K562 (cell line): Measurements from ENCODE around the gene PGPEP1. TPM values are rescaled to one million over a fixed set of nuclear protein-coding genes. Genes with fewer than 3 reads are reported as not detected.
A peak's percentile ranks its signal among the peaks of the same experiment; 100 is the strongest.

ENCODE experiments used
- CCNT2 ChIP-seq: IDR thresholded peaks from 2 replicates; pipeline ENCODE4 v1.6.1; 2011; ENCODE audit warnings: borderline replicate concordance, low read depth, mild to moderate bottlenecking, moderate library complexity, mixed read lengths, low read length; ENCODE audit not compliant: insufficient read length; ENCODE audit errors: extremely low read depth
- CREM ChIP-seq: IDR thresholded peaks from 2 replicates; pipeline ENCODE4 v1.6.1; 2014; ENCODE audit warnings: antibody characterized with exemption, low read depth
- CTBP1 ChIP-seq: fragments of 450-650 bp; IDR thresholded peaks from 2 replicates; pipeline ENCODE4 v1.6.1; 2016; ENCODE audit warnings: borderline replicate concordance
- CTCFL ChIP-seq: IDR thresholded peaks from 2 replicates; pipeline ENCODE4 v1.6.1; 2011; ENCODE audit warnings: borderline replicate concordance, low read depth, mild to moderate bottlenecking, moderate library complexity, low read length; ENCODE audit not compliant: insufficient read depth, poor library complexity, severe bottlenecking
- ELF1 ChIP-seq: fragments of 200-800 bp; sonication (Bioruptor generic); IDR thresholded peaks from 2 replicates; pipeline ENCODE4 v1.6.1; 2016; ENCODE audit warnings: missing genetic modification characterization, missing compliant biosample characterization
- EP300 ChIP-seq: IDR thresholded peaks from 2 replicates; pipeline ENCODE4 v1.6.1; 2012; ENCODE audit warnings: low read length, improper control_type of control experiment
- ESRRA ChIP-seq: fragments of 450-650 bp; IDR thresholded peaks from 2 replicates; pipeline ENCODE4 v1.6.1; 2014; ENCODE audit warnings: low read depth, mild to moderate bottlenecking, moderate library complexity, borderline replicate concordance
- GTF2E2 ChIP-seq: fragments of 200-800 bp; sonication (Bioruptor generic); IDR thresholded peaks from 2 replicates; pipeline ENCODE4 v1.6.1; 2016; ENCODE audit warnings: missing genetic modification characterization, missing compliant biosample characterization
- ID3 ChIP-seq, 2 experiments: fragments of 250-450 bp in 1 of 2; fragments of 450-650 bp in 1 of 2; sonication (Bioruptor Pico) in 1 of 2; IDR thresholded peaks; 2 replicates each; pipeline versions ENCODE4 v1.6.1 to v1.8.0; 2016 to 2021; ENCODE audit warnings: mild to moderate bottlenecking in 2 of 2, moderate library complexity in 2 of 2, missing compliant biosample characterization in 1 of 2, missing genetic modification characterization in 1 of 2
- JUND ChIP-seq, 2 experiments: IDR thresholded peaks; 2 replicates in 1 of 2; 3 replicates in 1 of 2; pipeline ENCODE4 v1.6.1; 2011; ENCODE audit warnings: borderline replicate concordance in 2 of 2, low read depth in 2 of 2, low read length in 2 of 2, improper control_type of control experiment in 1 of 2, missing biosample characterization in 1 of 2, missing genetic modification characterization in 1 of 2, missing genetic modification reagents in 1 of 2
- MEIS2 ChIP-seq: fragments of 450-650 bp; IDR thresholded peaks from 2 replicates; pipeline ENCODE4 v1.6.1; 2014; ENCODE audit warnings: mild to moderate bottlenecking; ENCODE audit not compliant: partially characterized antibody
- MXD1 ChIP-seq: fragments of 250-450 bp; sonication (Bioruptor Pico); IDR thresholded peaks from 2 replicates; pipeline ENCODE4 v1.8.0; 2021; ENCODE audit warnings: borderline replicate concordance, mild to moderate bottlenecking, moderate library complexity; ENCODE audit not compliant: poor library complexity, severe bottlenecking
- NONO ChIP-seq, 2 experiments: fragments of 200-400 bp in 1 of 2; fragments of 450-650 bp in 1 of 2; formaldehyde crosslinking in 1 of 2; IDR thresholded peaks; 2 replicates each; pipeline ENCODE4 v1.6.1; 2017; ENCODE audit warnings: low read depth in 2 of 2, mild to moderate bottlenecking in 2 of 2, moderate library complexity in 2 of 2, low read length in 1 of 2
- SIN3B ChIP-seq: fragments of 450-650 bp; IDR thresholded peaks from 2 replicates; pipeline ENCODE4 v1.6.1; 2017; ENCODE audit warnings: low read depth, mild to moderate bottlenecking, moderate library complexity
- TBL1XR1 ChIP-seq, 2 experiments: IDR thresholded peaks; 2 replicates each; pipeline ENCODE4 v1.6.1; 2012; ENCODE audit warnings: improper control_type of control experiment in 2 of 2, low read length in 2 of 2, mild to moderate bottlenecking in 1 of 2
- VEZF1 ChIP-seq: fragments of 200-800 bp; sonication (Bioruptor generic); IDR thresholded peaks from 2 replicates; pipeline ENCODE4 v1.6.1; 2017; ENCODE audit warnings: missing genetic modification characterization, missing compliant biosample characterization
- ZNF121 ChIP-seq: sonication (generic); formaldehyde crosslinking; conservative IDR thresholded peaks from 2 replicates; pipeline ENCODE4 v1.8.0; 2022; ENCODE audit warnings: missing genetic modification reagents
- ZNF175 ChIP-seq: fragments of 200-800 bp; sonication (Bioruptor generic); IDR thresholded peaks from 2 replicates; pipeline ENCODE4 v1.6.1; 2016; ENCODE audit warnings: low read depth, mild to moderate bottlenecking, missing genetic modification characterization, missing compliant biosample characterization
- ZNF395 ChIP-seq: fragments of 200-800 bp; sonication (Bioruptor generic); IDR thresholded peaks from 2 replicates; pipeline ENCODE4 v1.6.1; 2017; ENCODE audit warnings: missing genetic modification characterization, missing compliant biosample characterization
- ZNF766 ChIP-seq: fragments of 200-800 bp; sonication (Bioruptor generic); conservative IDR thresholded peaks from 2 replicates; pipeline ENCODE4 v1.6.1; 2016; ENCODE audit warnings: missing genetic modification characterization, missing compliant biosample characterization
- polyA plus RNA-seq, 8 experiments: library from polyadenylated mRNA; depleted of rRNA in 4 of 8; stranded (reverse) in 5 of 8; unstranded in 3 of 8; fragments of >200 nt; fragmentation: Nextera tagmentation in 2 of 8; fragmentation: Illumina TruSeq in 1 of 8; extraction: Ambion mirVana in 2 of 8; extraction: Trizol in 1 of 8; gene quantifications; 2 replicates each; pipeline versions ENCODE4 v1.2.1 to v1.2.3, GENCODE V29; 2011 to 2014; ENCODE audit warnings: inconsistent platforms in 1 of 8, missing spikeins in 1 of 8
- total RNA-seq, 7 experiments: library from RNA; depleted of rRNA in 6 of 7; stranded (reverse); fragments of >200 nt in 6 of 7; fragmentation: Illumina TruSeq in 2 of 7; extraction: Trizol in 2 of 7; gene quantifications; 2 replicates each; pipeline versions ENCODE4 v1.2.1 to v1.2.3, GENCODE V29; 2011 to 2021; ENCODE audit warnings: low replicate concordance in 1 of 7

PGPEP1 gene
- total and polyA plus RNA-seq, 9 of the 15 experiments (the other 6 are each of a cell fraction or from before 2014, with no cell fraction given) = 10.0 to 69.6 (median 33.5) TPM

GRCh38 chr19:18419195-18419698 lies 78.8 kb downstream of the PGPEP1 start, which contains the start of gene SSBP4 (continued):
- peak; percentile 89 for TF ChIP-seq ELF1 (tag)
- TF ChIP-seq ESRRA = peak; percentile 35; the same call in 1 of the 2 replicates
- 0 out of 2 replicates have a peak, but pooled peaks have one; percentile 0 for TF ChIP-seq ZNF175 (CRISPR knock-in tag)
- TF ChIP-seq EP300 = peak; percentile 63
- peak; percentile 63; the same call in 1 of the 2 replicates for TF ChIP-seq JUND (IDR thresholded peaks at IDR 0.05; ENCODE audit: borderline replicate concordance, low read depth, low read length)
- no peak for TF ChIP-seq JUND (tag; IDR thresholded peaks at IDR 0.05; ENCODE audit: borderline replicate concordance, low read depth, low read length)
- peak; percentile 63 for TF ChIP-seq MEIS2
- peak; percentile 7 for TF ChIP-seq MXD1 (CRISPR knock-in tag)
- TF ChIP-seq CTCFL = peak; percentile 96
- TF ChIP-seq CCNT2 = peak; percentile 91
- TF ChIP-seq CTBP1 = peak; percentile 87
- TF ChIP-seq NONO (IDR thresholded peaks at IDR 0.05; ENCODE audit: low read depth in 2 of 2, low read length in 1 of 2) = peak in 1 of 2 experiments; percentile 90; a peak in 2 of 4 replicates
- TF ChIP-seq ZNF395 (CRISPR knock-in tag) = peak; percentile 90
- TF ChIP-seq VEZF1 = peak; percentile 95
- peak; percentile 90 for TF ChIP-seq ZNF766
- peak in 1 of 2 experiments; percentile 49; a peak in 1 of 4 replicates for TF ChIP-seq TBL1XR1 (IDR thresholded peaks at IDR 0.05; ENCODE audit: low read length in 2 of 2)
- TF ChIP-seq GTF2E2 (tag) = peak; percentile 23; the same call in 1 of the 2 replicates
- peak; percentile 55 for TF ChIP-seq CREM
- TF ChIP-seq SIN3B = peak; percentile 67; the same call in 1 of the 2 replicates
- TF ChIP-seq ZNF121 = no peak
- no peak for TF ChIP-seq ID3 (CRISPR knock-in tag; IDR thresholded peaks at IDR 0.05)
- TF ChIP-seq ID3 (tag; IDR thresholded peaks at IDR 0.05) = 0 out of 2 replicates have a peak, but pooled peaks have one; percentile 25
